HCT116 (cell line): ENCODE results near the gene ADPRHL1. TPM values are rescaled to one million over a fixed set of nuclear protein-coding genes. Genes with fewer than 3 reads are reported as not detected.

ENCODE experiments used
- ATAC-seq: fragments of 200-7000 bp; cut with Tn5 transposase; 2 replicates; pipeline ENCODE4 v1.9.1; 2020; ENCODE audit warnings: mild to moderate bottlenecking, moderate library complexity
- BruUV-seq: library from RNA; stranded (reverse); fragments of 400-500 nt; replicated peaks from 2 replicates; lab custom pipeline; 2021; lab: Mats Ljungman, UMichigan
- CTCF ChIA-PET: fragments of 300-600 bp; sonication (Branson Sonifier 250); formaldehyde crosslinking; loops from one replicate; lab custom pipeline; 2021; ENCODE audit warnings: antibody characterized with exemption; lab: Charles Lee
- POLR2A ChIA-PET: fragments of 300-600, 350-600 bp; sonication (Branson Sonifier 250); formaldehyde crosslinking; loops from one replicate; lab custom pipeline; 2021; ENCODE audit warnings: antibody characterized with exemption; lab: Charles Lee
- RAD21 ChIA-PET, 2 experiments: fragments of 300-600 bp; sonication (Branson Sonifier 250); formaldehyde crosslinking; loops; one replicate each; lab custom pipeline; 2023; ENCODE audit warnings: low total read pairs in 2 of 2; ENCODE audit not compliant: uncharacterized antibody in 2 of 2, unreplicated experiment in 2 of 2, low non-redundant PET in 1 of 2; lab: Charles Lee
- DNase-seq: peaks from one replicate; pipeline ENCODE4 v3.0.0-alpha.2; 2010; ENCODE audit warnings: low read depth, low spot score
- H2AFZ ChIP-seq: fragments of 200-600 bp; shearing (Covaris generic), sonication (generic); 2 replicates; pipeline ENCODE4 v1.6.1; 2017; ENCODE audit warnings: low read depth, mixed run types, mixed read lengths, antibody characterized with exemption, low read length; ENCODE audit not compliant: poor library complexity, severe bottlenecking
- H3K27ac ChIP-seq: 2 replicates; pipeline ENCODE4 v1.5.1; 2012; ENCODE audit warnings: low read depth, low read length
- H3K27me3 ChIP-seq: fragments of 200-600 bp; sonication (generic); 2 replicates; pipeline ENCODE4 v1.6.1; 2016; ENCODE audit warnings: mixed run types, low read length, mixed read lengths; ENCODE audit not compliant: insufficient read depth
- H3K36me3 ChIP-seq, 2 experiments: fragments of 200-500 bp in 1 of 2; fragments of 200-600 bp in 1 of 2; sonication (Bioruptor generic) in 1 of 2; sonication (generic) in 1 of 2; 2 replicates each; pipeline versions ENCODE4 v1.5.1 to v1.6.1; 2014 to 2016; ENCODE audit warnings: low read length in 2 of 2, inconsistent platforms in 1 of 2, mixed read lengths in 1 of 2, mixed run types in 1 of 2; ENCODE audit not compliant: insufficient read depth in 2 of 2, control insufficient read depth in 1 of 2
- H3K4me1 ChIP-seq, 2 experiments: fragments of 200-600 bp in 1 of 2; sonication (generic) in 1 of 2; 2 replicates each; pipeline versions ENCODE4 v1.5.1 to v1.6.1; 2012 to 2017; ENCODE audit warnings: low read length in 2 of 2, inconsistent platforms in 1 of 2, mild to moderate bottlenecking in 1 of 2, mixed read lengths in 1 of 2, mixed run types in 1 of 2, moderate library complexity in 1 of 2; ENCODE audit not compliant: insufficient read depth in 2 of 2, control insufficient read depth in 1 of 2
- H3K4me2 ChIP-seq: fragments of 200-600 bp; sonication (generic); 2 replicates; pipeline ENCODE4 v1.6.1; 2017; ENCODE audit warnings: mixed run types, low read length, mixed read lengths
- H3K4me3 ChIP-seq, 2 experiments: fragments of 200-600 bp in 1 of 2; sonication (generic) in 1 of 2; replicated peaks in 1 of 2; 2 replicates each; pipeline ENCODE4 v1.5.1; 2011 to 2016; ENCODE audit warnings: low read length in 2 of 2, control low read depth in 1 of 2, low read depth in 1 of 2, mild to moderate bottlenecking in 1 of 2, mixed read lengths in 1 of 2, mixed run types in 1 of 2
- H3K79me2 ChIP-seq: fragments of 200-600 bp; sonication (generic); 2 replicates; pipeline ENCODE4 v1.6.1; 2017; ENCODE audit warnings: mild to moderate bottlenecking, mixed run types, low read length, moderate library complexity, mixed read lengths; ENCODE audit not compliant: insufficient read depth
- H3K9ac ChIP-seq: fragments of 200-600 bp; sonication (generic); 2 replicates; pipeline ENCODE4 v1.6.1; 2016; ENCODE audit warnings: low read length, mixed read lengths
- H3K9me2 ChIP-seq: fragments of 200-600 bp; sonication (generic), shearing (Covaris generic); 2 replicates; pipeline ENCODE4 v1.6.1; 2017; ENCODE audit warnings: mixed run types, mild to moderate bottlenecking, moderate library complexity; ENCODE audit not compliant: insufficient read depth
- H3K9me3 ChIP-seq, 2 experiments: fragments of 200-500 bp in 1 of 2; fragments of 200-600 bp in 1 of 2; sonication (Bioruptor generic) in 1 of 2; sonication (generic) in 1 of 2; 2 replicates each; pipeline ENCODE4 v1.6.1; 2014 to 2017; ENCODE audit warnings: low read length in 2 of 2, mixed read lengths in 2 of 2, inconsistent platforms in 1 of 2, low read depth in 1 of 2, mild to moderate bottlenecking in 1 of 2, mixed run types in 1 of 2, moderate library complexity in 1 of 2; ENCODE audit not compliant: control insufficient read depth in 1 of 2, insufficient read depth in 1 of 2
- H4K20me1 ChIP-seq: fragments of 200-600 bp; sonication (generic), shearing (Covaris generic); 2 replicates; pipeline ENCODE4 v1.6.1; 2017; ENCODE audit warnings: mixed run types, mild to moderate bottlenecking, moderate library complexity; ENCODE audit not compliant: insufficient read depth
- CBX3 ChIP-seq: IDR thresholded peaks from 2 replicates; pipeline ENCODE4 v1.6.1; 2012; ENCODE audit warnings: low read depth
- ELF1 ChIP-seq: IDR thresholded peaks from 2 replicates; pipeline ENCODE4 v1.6.1; 2012; ENCODE audit warnings: low read depth, borderline replicate concordance
- FOSL1 ChIP-seq: IDR thresholded peaks from 2 replicates; pipeline ENCODE4 v1.6.1; 2012; ENCODE audit warnings: low read depth
- POLR2A ChIP-seq: IDR thresholded peaks from 2 replicates; pipeline ENCODE4 v1.7.0; 2011; ENCODE audit warnings: borderline replicate concordance; ENCODE audit not compliant: insufficient read depth, insufficient read length; ENCODE audit errors: extremely low read depth
- POLR2AphosphoS5 ChIP-seq: IDR thresholded peaks from 2 replicates; pipeline ENCODE4 v1.6.1; 2011; ENCODE audit warnings: mild to moderate bottlenecking, low read depth, low read length, moderate library complexity
- RAD21 ChIP-seq: IDR thresholded peaks from 2 replicates; pipeline ENCODE4 v1.6.1; 2012; ENCODE audit warnings: low read depth, mild to moderate bottlenecking
- REST ChIP-seq: IDR thresholded peaks from 2 replicates; pipeline ENCODE4 v1.6.1; 2012; ENCODE audit warnings: low read depth
- SIN3A ChIP-seq: IDR thresholded peaks from 2 replicates; pipeline ENCODE4 v1.6.1; 2012; ENCODE audit warnings: low read depth
- TCF7L2 ChIP-seq: IDR thresholded peaks from 2 replicates; pipeline ENCODE4 v1.7.0; 2011; ENCODE audit warnings: borderline replicate concordance, inconsistent platforms; ENCODE audit not compliant: insufficient read depth, insufficient read length; ENCODE audit errors: extremely low read depth
- YY1 ChIP-seq: IDR thresholded peaks from 2 replicates; pipeline ENCODE4 v1.6.1; 2011; ENCODE audit warnings: low read length, low read depth, moderate library complexity, mild to moderate bottlenecking; ENCODE audit not compliant: insufficient replicate concordance; ENCODE audit errors: extremely low read depth
- ZFX ChIP-seq: fragments of 450-650 bp; IDR thresholded peaks from 2 replicates; pipeline ENCODE4 v1.6.1; 2017
- intact Hi-C: fragments of 100-400 bp; cut with micrococcal nuclease; formaldehyde crosslinking; loops from 2 replicates; pipeline ENCODE4 v1.10.0; 2022
- total RNA-seq: library from RNA; stranded (reverse); gene quantifications from one replicate; pipeline ENCODE4 v1.2.1, GENCODE V29; 2021; ENCODE audit not compliant: unreplicated experiment
- TF ChIP-seq, protein P1 (sequence below): IDR thresholded peaks from 2 replicates; pipeline ENCODE4 v1.6.1; 2012
- TF ChIP-seq, protein P2 (sequence below): IDR thresholded peaks from 2 replicates; pipeline ENCODE4 v1.6.1; 2011; ENCODE audit warnings: mild to moderate bottlenecking, low read length, moderate library complexity; ENCODE audit not compliant: insufficient replicate concordance; ENCODE audit errors: extremely low read depth

ADPRHL1 gene
- total RNA-seq, 1 experiment from 2014 or later = 12.6 TPM

- Histone ChIP-seq H3K4me1 (no peaks in the 10 kb centered on the region), H3K4me3 (no peak overlapping the region), H3K9me2 (no peaks in the 10 kb centered on the region), H3K9me3 (no peaks in the 10 kb centered on the region), H3K9ac (no peak overlapping the region), H3K27me3 (no peaks in the 10 kb centered on the region), H2AFZ (no peak overlapping the region), H3K36me3 (peaks cover 11 to 13% of the 10 kb centered on the region in 2 experiments), H3K79me2 (peaks cover 24% of the 10 kb centered on the region; the same call in 1 of the 2 replicates), H4K20me1 (no peaks in the 10 kb centered on the region), H3K27ac (no peak overlapping the region), H3K4me2 (no peak overlapping the region)
- no peak for ATAC-seq
- intact Hi-C loops = no loop called here
- RAD21 ChIA-PET = no interaction called here
- POLR2A ChIA-PET = no interaction called here
- CTCF ChIA-PET = no interaction called here
- TF ChIP-seq ZFX (no peak), TCF7L2 (no peak), SIN3A (no peak), ELF1 (no peak), CBX3 (no peak)
- TF ChIP-seq, protein P1, sequence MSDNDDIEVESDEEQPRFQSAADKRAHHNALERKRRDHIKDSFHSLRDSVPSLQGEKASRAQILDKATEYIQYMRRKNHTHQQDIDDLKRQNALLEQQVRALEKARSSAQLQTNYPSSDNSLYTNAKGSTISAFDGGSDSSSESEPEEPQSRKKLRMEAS = no peak
- no peak for DNase-seq
- no TSS peak for BruUV-seq
Measured at GRCh38 chr13:113466383-113466782, 13.1 kb upstream of the ADPRHL1 start.

- Histone ChIP-seq H3K4me2 (no peak overlapping the region), H3K36me3 (peaks cover 13 to 19% of the 10 kb centered on the region in 2 experiments), H3K9me3 (no peaks in the 10 kb centered on the region), H3K4me1 (no peaks in the 10 kb centered on the region), H3K4me3 (no peak overlapping the region), H3K27me3 (no peaks in the 10 kb centered on the region), H3K9me2 (no peaks in the 10 kb centered on the region), H3K9ac (no peak overlapping the region), H2AFZ (no peak overlapping the region), H4K20me1 (no peaks in the 10 kb centered on the region), H3K79me2 (peaks cover 17% of the 10 kb centered on the region; the same call in 1 of the 2 replicates), H3K27ac (no peak overlapping the region)
- no peak for ATAC-seq
- intact Hi-C loops = no loop called here
- TF ChIP-seq, protein P1 = no peak
- no peak for TF ChIP-seq POLR2AphosphoS5
- no peak for TF ChIP-seq YY1
- TF ChIP-seq RAD21 = no peak
- TF ChIP-seq, protein P2, sequence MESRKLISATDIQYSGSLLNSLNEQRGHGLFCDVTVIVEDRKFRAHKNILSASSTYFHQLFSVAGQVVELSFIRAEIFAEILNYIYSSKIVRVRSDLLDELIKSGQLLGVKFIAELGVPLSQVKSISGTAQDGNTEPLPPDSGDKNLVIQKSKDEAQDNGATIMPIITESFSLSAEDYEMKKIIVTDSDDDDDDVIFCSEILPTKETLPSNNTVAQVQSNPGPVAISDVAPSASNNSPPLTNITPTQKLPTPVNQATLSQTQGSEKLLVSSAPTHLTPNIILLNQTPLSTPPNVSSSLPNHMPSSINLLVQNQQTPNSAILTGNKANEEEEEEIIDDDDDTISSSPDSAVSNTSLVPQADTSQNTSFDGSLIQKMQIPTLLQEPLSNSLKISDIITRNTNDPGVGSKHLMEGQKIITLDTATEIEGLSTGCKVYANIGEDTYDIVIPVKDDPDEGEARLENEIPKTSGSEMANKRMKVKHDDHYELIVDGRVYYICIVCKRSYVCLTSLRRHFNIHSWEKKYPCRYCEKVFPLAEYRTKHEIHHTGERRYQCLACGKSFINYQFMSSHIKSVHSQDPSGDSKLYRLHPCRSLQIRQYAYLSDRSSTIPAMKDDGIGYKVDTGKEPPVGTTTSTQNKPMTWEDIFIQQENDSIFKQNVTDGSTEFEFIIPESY = no peak
- TF ChIP-seq POLR2A = no peak
- TF ChIP-seq REST = no peak
- no peak for TF ChIP-seq FOSL1
- ChIA-PET RAD21 (no interaction called here), CTCF (interaction anchor here (1.3 kb wide), 1 partner anchor 14 kb away, joined by 3 read pairs; no protein-coding TSS in a partner anchor), POLR2A (no interaction called here)
- no peak for DNase-seq
- BruUV-seq = no TSS peak
Measured at GRCh38 chr13:113465300-113465699, 12.0 kb upstream of the ADPRHL1 start.
